HG02759 (cell line): ENCODE results near the gene PLEKHS1.

Experiments used
- ATAC-seq: cut with Tn5 transposase; IDR thresholded peaks from one replicate; pipeline ENCODE4 v1.9.1; 2021; ENCODE audit warnings: mild to moderate bottlenecking, moderate library complexity; ENCODE audit not compliant: unreplicated experiment

The PLEKHS1 gene

GRCh38 chr10:113751181-113751732 lies at the start of gene PLEKHS1:
Gene PLEKHS1 (plus strand): TSS chr10:113751682. CDS start chr10:113755278, 3,596 bp downstream.
- ATAC-seq, result no peak

DNA sequence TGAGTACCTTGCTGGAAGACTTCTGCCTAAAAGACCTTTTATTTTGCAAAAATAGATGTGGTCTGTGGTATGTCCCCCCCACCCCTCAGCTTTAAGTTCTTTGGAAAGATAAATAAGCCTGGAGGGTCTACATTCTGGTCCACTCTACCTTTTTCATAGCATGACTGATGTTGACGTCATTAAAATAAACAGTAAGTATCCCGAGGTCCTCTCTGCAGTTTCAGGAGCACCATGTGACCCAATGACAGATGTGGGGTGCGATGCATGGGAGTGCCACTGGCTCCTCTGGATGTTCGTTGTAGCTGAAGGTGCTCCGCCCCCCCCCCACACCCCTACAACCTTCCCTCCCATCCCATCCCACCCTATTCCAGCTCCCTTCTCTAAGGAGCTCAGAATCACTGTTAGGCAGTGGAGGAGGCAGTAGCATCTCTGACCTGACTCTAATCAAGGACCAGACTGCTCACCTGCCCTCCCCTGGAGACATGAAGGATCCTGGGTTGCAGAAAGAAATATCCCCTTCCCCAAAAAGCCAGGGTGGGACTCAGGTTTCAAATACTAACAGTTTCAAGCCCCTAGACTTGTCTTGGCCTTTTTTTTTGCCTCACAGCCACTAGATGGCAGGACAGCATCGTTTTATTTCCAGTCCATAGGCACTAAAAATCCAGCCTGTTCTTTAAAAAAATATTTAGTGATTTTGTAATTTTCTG lies 46.7 kb upstream of the PLEKHS1 start:
- peak; percentile 48 for ATAC-seq

DNA sequence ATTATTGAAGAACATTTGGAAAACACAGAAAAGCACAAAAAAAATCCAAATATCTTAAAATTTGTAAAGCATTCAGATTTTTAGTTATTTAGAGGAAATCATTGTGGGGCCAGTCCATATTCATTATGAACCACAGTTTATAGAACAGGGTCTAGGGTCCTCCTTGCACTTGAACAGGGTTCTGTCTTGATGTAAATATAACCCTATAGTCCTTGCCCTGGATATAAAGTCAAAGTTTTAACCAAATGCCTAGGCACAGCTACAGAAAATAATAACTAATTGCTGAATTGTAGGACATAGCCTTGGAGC lies 46.2 kb upstream of the PLEKHS1 start:
- ATAC-seq, result no peak

DNA sequence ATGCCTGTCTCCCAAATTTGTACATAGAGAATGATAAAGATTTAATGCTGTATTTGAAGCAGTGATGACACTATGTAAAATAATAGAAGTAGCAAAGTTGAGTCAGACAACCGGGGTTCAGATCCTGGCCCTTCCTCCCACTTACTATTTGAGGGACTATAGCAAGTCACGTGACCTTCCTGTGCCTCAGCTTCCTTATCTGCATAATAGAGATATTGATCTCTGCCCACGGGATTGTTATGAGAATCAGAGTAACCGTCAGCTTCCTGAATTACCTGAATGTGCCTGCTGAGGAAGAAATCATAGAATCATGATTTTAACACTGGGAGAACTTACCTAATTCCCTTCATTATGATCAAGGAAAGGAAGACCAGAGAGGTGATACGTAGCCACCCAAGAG lies 44.9 kb upstream of the PLEKHS1 start:
- ATAC-seq, result no peak

GRCh38 chr10:113708640-113709039 lies 42.8 kb upstream of the PLEKHS1 start:
- no peak for ATAC-seq

- no peak for ATAC-seq
Measured at GRCh38 chr10:113709221-113709838, 42.2 kb upstream of the PLEKHS1 start.

DNA sequence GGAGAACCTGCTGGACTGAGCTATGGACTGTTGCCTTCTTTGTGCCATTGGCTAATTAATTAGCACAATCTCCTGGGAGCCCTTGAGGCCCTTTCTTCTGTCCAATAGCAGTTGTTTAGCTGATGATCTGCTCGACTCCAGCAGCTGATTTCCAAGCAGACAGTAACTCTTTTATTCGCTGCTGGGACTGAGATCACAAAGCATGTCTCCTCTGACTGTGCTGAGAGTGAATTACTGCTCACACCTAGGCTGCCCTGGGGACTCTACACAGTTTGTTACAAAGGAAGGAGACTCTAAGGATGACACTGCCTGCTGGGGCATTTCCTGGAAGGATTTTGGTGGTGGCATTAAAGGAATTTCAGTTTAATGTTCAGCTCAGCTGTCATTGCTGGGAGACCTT lies 40.3 kb upstream of the PLEKHS1 start:
- ATAC-seq, result no peak

GRCh38 chr10:113712024-113712423 lies 39.5 kb upstream of the PLEKHS1 start:
- ATAC-seq, result no peak

DNA sequence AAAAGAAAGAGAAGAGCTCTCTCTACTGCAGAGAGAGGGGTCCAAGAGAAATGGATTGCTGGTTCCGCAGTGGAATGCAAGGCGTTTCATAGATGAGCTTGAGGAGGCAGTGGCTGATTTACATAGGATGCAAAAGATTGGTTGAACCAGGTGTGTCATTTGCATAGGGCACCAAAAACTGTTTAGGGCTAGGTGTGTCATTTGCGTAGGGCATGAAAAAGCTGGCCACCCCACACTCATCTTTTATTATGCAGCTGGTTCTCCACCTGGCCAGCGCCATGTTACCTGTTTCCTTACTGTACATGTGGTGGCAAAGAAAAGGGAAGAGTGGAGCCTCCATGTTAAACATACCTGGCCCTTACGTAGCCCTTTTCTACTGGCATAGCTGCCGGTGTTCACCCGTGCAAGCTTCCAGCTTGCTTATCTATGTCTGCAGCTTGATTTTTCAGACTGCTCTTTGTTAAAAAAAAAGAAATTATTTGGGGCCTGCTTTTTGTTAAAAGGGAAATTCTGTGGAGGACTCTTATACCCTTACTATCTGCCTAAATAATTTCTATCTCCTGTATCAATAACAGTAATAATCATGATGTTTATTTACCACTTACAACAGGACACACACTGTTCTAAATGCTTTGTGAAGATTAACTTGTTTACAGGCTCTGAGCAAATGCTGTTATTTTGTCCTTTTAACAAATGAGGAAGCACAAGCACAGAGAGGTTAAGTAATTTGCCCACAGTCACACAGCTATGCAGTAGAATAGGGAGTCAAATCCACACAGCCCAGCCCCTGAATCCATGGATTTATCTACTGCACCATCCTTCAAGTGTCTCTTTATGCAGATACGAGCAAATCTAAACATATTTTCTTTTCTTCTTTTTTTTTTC lies 38.5 kb upstream of the PLEKHS1 start:
- ATAC-seq, result no peak

DNA sequence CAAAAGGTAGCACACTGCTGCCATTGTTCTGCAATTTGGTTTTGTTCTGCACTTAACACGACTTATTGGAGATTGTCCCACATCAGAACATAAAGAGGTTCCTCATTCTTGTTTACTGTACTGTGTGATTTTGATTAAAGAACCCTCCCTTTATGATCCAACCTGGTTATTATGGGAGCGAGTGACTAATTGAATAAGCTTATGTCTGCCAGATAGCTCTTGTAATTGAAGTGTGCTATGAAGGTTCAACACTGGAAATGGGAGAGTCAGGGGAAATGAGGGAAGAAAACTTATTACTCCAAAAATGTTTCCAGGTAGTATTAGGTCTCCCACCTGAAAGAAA lies 37.9 kb upstream of the PLEKHS1 start:
- ATAC-seq, result no peak

GRCh38 chr10:113716109-113716910 lies 35.2 kb upstream of the PLEKHS1 start:
- peak; percentile 55 for ATAC-seq

GRCh38 chr10:113718969-113719822 lies 32.3 kb upstream of the PLEKHS1 start:
- ATAC-seq, result no peak

DNA sequence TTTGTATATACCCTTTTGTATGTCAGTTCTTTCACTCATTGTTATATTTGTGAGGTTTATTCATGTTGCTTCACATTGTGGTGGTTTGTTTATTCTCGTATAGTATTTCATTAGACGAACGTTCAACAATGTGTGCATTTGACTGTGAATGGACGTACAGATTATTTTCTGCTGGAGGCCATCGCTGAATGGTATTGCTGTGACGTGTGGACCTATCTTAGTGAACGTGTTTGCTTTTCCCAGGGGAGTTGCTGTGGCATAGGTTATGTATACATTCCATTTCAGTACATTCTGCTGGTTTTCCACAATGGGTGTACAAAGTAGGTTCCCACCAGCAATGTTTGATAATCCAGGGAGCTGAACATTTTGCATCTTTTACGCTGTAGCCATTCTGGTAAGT lies 31.1 kb upstream of the PLEKHS1 start:
- ATAC-seq, result no peak

DNA sequence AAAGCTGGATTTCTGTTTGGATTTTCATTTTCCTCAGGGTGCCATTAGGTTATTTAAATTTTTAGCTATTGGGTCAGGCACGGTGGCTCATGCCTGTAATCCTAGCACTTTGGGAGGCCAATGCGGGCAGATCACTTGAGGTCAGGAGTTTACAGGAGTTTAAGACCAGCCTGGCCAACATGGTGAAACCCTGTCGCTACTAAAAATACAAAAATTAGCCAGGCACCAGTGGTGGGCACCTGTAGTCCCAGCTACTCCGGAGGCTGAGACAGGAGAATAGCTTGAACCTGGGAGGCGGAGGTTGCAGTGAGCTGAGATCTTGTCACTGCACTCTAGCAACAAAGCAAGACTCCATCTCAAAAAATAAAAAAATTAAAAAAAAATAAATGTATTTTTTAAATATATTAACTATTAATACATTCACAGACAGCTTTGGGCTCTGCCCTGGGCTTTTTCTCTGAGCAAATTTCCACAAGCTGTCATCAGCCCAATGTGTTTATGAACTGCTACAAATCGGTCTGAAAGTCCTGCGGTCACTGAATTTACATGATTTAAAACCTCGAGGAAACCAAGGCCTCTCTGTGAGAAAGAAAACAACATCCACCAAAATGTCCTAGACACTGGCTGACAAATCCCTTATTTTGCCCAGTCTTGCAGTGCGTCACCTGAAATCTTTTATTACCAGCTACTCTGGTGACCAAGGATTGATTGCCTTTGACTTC lies 19.2 kb upstream of the PLEKHS1 start:
- ATAC-seq, result no peak

DNA sequence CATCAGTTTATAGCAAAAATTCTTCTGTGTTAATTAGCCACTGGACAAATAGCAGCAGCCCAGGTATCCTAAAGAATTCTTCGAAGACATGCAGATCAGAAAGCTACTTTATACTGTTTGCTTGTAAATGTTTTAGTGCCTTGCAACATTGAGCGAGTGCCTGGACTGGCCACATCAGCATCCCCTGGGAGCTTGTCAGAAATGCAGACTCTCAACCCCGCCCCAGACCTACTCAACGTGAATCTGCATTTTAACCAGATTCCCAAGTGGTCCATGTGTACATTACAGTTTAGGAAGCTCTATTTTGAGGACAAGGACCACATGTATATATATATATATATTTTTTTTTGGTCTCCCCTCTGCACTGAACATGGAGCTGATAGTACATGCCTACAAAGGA lies 18.5 kb upstream of the PLEKHS1 start:
- ATAC-seq, result no peak

- ATAC-seq, result no peak
Measured at GRCh38 chr10:113733635-113734034, 17.8 kb upstream of the PLEKHS1 start.

DNA sequence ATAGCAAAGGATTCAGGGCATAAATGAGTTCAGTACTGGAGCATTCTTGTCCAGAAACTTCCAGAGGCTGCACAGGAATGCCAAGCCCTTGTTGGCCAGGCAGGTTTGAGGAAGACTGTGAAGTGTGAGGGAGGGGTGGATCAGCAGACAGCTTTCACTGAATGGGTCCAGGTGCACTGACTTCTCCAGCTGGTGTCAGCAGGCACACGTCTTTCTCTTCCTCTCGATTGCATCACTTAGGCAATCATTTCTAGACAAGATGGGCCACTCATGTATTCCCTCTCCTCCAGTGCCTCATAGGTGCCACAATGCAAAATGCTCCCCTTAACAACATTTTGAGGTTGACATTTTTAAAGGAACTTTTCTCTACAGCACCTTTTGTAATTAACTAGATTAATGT lies 15.6 kb upstream of the PLEKHS1 start:
- ATAC-seq, result peak; percentile 92

GRCh38 chr10:113736576-113736975 lies 14.9 kb upstream of the PLEKHS1 start:
- no peak for ATAC-seq

DNA sequence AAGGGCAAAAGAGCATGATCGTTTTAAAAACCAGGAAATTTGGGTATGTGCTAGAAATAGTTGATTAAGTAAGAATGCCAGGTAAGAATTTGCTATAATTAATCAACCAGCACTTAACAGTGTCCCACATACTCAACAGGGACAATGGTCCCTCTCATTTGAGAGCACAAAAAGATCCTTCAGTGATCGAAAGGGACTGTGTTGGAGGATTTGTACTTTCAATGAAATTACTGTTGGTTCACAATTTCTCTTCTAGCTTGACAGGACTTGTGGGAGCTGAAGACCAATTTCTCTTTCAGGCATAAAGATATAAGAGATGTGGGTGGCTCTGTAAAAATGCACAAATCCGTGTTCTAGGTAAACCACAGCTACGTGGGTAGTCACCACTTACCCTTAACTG lies 12.5 kb upstream of the PLEKHS1 start:
- no peak for ATAC-seq
